Kidney glomerular epithelial cell (primary cell): ENCODE data around the gene MAOA.

Source experiments
- DNase-seq: peaks from one replicate; lab custom pipeline; 2025; lab: John Stamatoyannopoulos, UW

MAOA gene

DNA sequence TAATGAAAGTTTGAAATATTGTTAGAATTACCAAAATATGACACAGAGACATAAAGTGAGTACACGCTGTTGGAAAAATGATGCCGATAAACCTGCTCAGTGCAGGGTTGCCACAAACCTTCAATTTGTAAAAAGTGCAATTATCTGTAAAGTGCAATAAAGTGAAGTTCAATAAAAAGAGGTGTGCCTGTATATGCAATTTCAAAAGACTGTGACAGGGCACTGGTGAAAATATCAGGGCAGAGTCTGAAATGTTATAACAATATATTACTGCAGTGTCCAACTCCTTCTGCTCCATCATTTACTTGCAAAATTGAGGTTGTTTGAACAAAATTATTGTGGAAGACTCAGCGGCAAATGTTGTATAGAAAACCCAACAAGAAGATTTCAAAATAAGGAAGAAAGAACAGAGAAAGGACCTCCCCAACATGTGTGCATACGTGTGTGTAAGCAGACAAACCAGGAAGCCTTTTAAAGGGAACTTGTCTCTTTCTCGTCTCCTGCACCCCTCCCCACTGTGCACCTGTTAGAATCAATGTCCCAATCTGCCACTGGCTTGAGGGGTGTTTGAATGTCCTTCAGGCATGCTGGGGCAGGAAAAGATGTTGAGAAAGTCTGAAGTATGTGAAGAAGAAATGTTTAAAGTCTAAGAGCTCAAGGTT, 130.0 kb downstream of the MAOA start:
- no peak for DNase-seq
